Large intestine (tissue), 3 donors: ENCODE data around the gene CD80. TPM values are rescaled to one million over a fixed set of nuclear protein-coding genes. Genes with fewer than 3 reads are reported as not detected.

Experiments used
- DNase-seq, 2 donors: peaks; one replicate each; pipeline versions ENCODE4 v3.0.0 to v3.0.0-alpha.2; 2013
- H3K27ac ChIP-seq: one replicate; pipeline ENCODE4 v1.5.1; 2013; ENCODE audit warnings: low read length
- H3K27me3 ChIP-seq: 2 replicates; pipeline ENCODE4 v1.6.1; 2013; ENCODE audit warnings: low read length; ENCODE audit not compliant: control insufficient read depth, insufficient read depth
- H3K36me3 ChIP-seq: 2 replicates; pipeline ENCODE4 v1.6.1; 2013; ENCODE audit warnings: low read length; ENCODE audit not compliant: control insufficient read depth, insufficient read depth
- H3K4me1 ChIP-seq: one replicate; pipeline ENCODE4 v1.6.1; 2013; ENCODE audit warnings: low read length; ENCODE audit not compliant: control insufficient read depth, insufficient read depth
- H3K4me3 ChIP-seq: one replicate; pipeline ENCODE4 v1.5.1; 2013; ENCODE audit warnings: low read length
- H3K9me3 ChIP-seq: one replicate; pipeline ENCODE4 v1.6.1; 2013; ENCODE audit warnings: mild to moderate bottlenecking, low read depth, low read length, moderate library complexity; ENCODE audit not compliant: control insufficient read depth
- WGBS: methylation state at CpG from one replicate; pipeline ENCODE4 v1.1.5; 2013; ENCODE audit warnings: low lambda C conversion rate; ENCODE audit not compliant: insufficient coverage; 5-methylcytosine and 5-hydroxymethylcytosine counted together
- polyA plus RNA-seq: library from polyadenylated mRNA; unstranded; fragments of 120-200 nt; gene quantifications from one replicate; pipeline ENCODE4 v1.2.1, GENCODE V29; 2013

CD80 gene
- polyA plus RNA-seq, 1 donor, result 0.45 TPM

DNA sequence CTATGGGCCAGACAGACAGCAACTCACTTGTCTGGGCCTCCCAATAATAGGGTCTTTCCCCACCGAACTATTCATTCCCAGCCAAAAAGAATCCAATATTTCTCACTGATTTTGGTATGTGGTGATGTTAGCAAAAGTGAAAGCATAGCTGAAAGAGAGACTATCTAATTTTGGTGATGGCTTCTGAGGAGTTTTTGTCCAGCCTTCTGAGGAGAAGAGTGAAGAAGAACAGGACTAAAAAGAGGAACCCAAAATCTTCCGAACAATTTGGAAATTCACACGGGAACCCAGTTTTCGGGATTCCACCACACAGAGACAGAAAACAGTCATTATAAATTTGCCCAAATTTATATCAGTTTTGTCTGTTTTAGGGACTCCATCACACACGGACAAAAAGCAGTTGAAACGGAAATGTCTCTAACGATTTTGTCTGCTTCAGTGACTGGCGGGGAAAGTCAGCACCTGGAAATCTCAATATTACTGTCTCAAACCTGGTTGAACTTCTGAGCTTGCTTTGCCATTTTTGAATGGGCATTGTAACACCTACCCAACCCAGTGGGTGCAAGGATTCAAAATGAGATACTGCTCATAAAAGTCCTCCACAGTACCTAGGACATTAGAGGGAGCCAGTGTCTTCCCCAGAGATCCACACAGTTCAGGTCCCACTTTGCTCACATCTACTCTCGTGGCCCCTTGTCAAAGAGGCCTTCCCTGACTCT, 9.1 kb downstream of the CD80 start:
- no peaks in the 10 kb centered on the region for H3K4me1 ChIP-seq
- H3K4me3 ChIP-seq, result no peak overlapping the region
- no peaks in the 10 kb centered on the region for H3K36me3 ChIP-seq
- H3K27me3 ChIP-seq, result no peaks in the 10 kb centered on the region
- WGBS, result 100% methylated on average over 1 of the region's 9 CpGs
- no peak overlapping the region for H3K27ac ChIP-seq
- no peak for DNase-seq
- H3K9me3 ChIP-seq, result no peaks in the 10 kb centered on the region

DNA sequence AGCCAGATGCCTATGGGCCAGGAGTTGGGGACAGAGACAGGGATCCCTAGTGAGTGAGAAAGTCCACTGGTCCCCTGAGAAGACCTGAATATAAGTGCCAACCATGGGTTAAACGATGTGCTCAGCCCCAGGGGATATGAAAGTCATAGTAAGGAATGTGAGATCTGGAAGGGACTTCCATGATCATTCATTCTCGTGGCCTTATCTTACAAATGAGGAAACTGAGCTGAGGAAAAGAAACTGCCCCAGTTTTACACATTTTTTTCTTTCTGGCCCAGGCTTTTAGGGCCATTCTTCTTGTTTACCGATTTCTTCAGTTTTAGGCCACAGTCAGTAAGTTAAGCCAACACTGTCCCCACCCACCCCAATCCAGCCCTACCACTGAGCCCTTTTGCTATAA, 11.1 kb downstream of the CD80 start:
- no CpG with 5 or more reads among the region's 3 CpGs for WGBS
- DNase-seq, result no peak

DNA sequence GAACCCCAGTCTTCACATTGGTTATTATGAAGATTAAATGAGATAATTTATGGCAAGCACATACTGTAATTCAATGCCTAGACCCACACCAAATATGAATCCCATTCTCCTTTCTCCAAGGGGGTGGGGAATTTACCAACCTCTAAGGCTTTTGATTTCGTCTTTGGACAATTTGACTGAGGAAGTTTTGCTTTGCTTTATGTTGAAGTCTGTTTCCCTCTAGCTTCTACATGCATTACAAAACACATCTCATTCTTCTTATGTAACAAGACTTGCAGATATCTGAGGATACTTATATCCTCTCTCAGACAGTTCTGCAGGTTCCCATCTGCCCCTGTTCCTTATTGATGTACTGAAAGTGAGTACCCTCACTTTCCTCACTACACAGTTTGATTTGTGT, 12.2 kb downstream of the CD80 start:
- Histone ChIP-seq H3K27me3 (no peaks in the 10 kb centered on the region), H3K4me3 (no peak overlapping the region), H3K27ac (no peak overlapping the region), H3K4me1 (no peaks in the 10 kb centered on the region), H3K9me3 (no peaks in the 10 kb centered on the region), H3K36me3 (no peaks in the 10 kb centered on the region)
- WGBS, result 78% methylated on average over 1 of the region's 1 CpG
- DNase-seq, result no peak

More for the DNA sequence above, 11.1 kb downstream of the CD80 start:
- no peaks in the 10 kb centered on the region for H3K9me3 ChIP-seq
- no peaks in the 10 kb centered on the region for H3K36me3 ChIP-seq
- H3K4me1 ChIP-seq, result no peaks in the 10 kb centered on the region
- no peak overlapping the region for H3K4me3 ChIP-seq
- no peaks in the 10 kb centered on the region for H3K27me3 ChIP-seq
- no peak overlapping the region for H3K27ac ChIP-seq

DNA sequence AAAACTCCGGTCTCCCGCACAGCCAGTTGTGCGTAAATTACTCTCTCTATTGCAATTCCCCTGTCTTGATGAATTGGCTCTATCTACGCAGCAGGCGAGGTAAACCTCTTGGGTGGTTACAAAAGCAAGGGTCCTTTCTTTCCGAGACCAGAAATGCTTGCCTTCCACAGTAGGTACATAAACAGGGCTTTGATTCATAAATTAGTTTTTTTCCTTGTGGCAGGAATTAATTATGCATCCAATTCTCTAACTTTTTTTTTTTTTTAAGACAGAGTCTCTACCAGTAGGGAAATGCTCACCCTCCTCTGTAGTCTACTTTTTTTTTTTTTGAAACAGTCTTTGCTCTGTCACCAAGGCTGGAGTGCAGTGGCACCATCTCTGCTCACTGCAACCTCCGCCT, 16.3 kb downstream of the CD80 start:
- 100% methylated on average over 1 of the region's 7 CpGs for WGBS
- no peak for DNase-seq
- Histone ChIP-seq H3K4me1 (no peaks in the 10 kb centered on the region), H3K27ac (no peak overlapping the region), H3K4me3 (no peak overlapping the region), H3K27me3 (no peaks in the 10 kb centered on the region), H3K9me3 (no peaks in the 10 kb centered on the region), H3K36me3 (no peaks in the 10 kb centered on the region)

DNA sequence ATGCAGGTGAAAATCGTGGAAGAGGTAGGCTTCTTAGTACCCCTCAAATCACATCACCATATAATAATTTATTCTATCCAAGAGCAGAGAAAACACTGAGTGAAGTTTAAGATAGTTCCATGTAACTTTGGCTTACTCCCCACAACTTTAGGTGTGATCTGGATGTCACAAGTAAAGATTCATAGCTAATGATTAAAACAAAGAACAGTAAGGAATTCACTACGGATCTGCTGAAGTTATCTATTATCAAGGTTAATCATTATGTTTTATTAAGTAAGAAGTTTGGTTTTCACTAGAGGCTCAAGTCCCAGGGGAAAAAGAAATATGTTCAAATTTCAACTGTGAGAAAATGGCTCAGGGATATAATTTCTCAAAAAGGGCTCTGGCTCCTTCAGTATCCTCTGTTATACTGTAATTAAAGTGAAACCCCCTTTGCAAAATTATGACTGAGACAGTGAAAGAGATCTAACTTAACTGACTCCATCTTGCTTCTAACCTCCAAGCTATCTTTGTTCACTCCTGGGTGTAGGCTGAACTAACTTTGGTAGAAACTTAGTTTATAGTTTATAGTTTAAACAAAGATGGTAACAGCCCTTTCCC, 17.1 kb downstream of the CD80 start:
- Histone ChIP-seq H3K4me3 (no peak overlapping the region), H3K9me3 (no peaks in the 10 kb centered on the region), H3K27ac (no peak overlapping the region), H3K27me3 (no peaks in the 10 kb centered on the region), H3K36me3 (no peaks in the 10 kb centered on the region), H3K4me1 (no peaks in the 10 kb centered on the region)
- WGBS, result 20% methylated on average over 1 of the region's 2 CpGs
- DNase-seq, result no peak

DNA sequence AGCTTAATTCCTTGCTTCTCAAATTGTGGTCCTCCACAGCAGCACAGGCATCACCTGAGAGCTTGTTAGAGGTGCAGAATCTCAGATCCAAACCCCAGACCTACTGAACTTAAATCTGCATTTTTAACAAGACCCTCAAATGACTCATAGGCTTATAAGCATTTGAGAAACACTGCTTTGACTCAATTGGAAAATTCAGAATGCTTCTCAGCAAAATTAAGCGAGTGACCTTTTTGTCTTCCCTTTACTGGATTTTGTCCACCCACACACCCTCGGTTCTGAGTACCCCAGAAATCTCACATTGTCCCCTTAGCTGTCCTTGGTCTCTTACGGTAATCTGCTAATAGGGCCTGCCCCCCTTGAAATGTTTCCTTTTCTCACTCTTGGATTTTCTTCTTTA, 17.9 kb downstream of the CD80 start:
- DNase-seq, result no peak
- Histone ChIP-seq H3K9me3 (no peaks in the 10 kb centered on the region), H3K4me1 (no peaks in the 10 kb centered on the region), H3K36me3 (no peaks in the 10 kb centered on the region), H3K4me3 (no peak overlapping the region), H3K27me3 (no peaks in the 10 kb centered on the region), H3K27ac (no peak overlapping the region)
- WGBS, result 80% methylated on average over 3 of the region's 3 CpGs

DNA sequence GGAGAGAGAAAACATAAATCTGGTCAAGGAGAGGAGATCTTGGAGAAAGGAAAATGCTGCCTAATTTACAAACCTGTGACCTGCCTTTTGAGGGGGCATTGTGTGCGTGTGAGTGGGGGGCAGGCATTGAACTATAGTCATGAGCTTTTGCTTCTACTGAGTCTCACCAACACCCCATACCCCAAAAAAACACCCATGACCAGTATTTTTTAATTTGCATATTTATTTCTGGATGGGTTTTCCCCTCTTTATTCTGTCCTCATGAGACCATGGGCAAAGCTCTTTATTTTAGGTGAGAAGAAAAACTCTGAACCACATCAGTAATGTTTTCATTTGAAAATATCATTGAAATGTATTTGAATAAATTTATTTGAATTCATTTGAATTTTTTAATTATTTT, 20.6 kb downstream of the CD80 start:
- no CpG with 5 or more reads among the region's 1 CpG for WGBS
- Histone ChIP-seq H3K9me3 (no peaks in the 10 kb centered on the region), H3K4me1 (no peaks in the 10 kb centered on the region), H3K27me3 (no peaks in the 10 kb centered on the region), H3K27ac (no peak overlapping the region), H3K36me3 (no peaks in the 10 kb centered on the region), H3K4me3 (no peak overlapping the region)
- DNase-seq, result no peak

DNA sequence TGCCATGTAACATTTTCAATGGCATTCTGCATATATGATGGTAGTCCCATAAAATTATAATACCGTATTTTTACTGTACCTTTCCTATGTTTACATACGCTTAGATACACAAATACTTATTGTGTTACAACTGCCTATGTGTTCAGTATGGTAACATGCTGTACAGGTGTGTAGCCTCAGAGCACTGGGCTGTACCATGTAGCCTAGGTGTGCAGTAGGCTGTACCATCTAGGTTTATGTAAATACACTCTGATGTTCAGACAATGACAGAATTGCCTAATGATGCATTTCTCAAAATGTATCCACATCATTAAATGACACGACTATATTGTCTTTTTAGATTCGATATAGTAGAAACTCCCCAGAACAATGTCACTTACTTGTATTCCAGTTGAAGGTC, 22.7 kb downstream of the CD80 start:
- Histone ChIP-seq H3K27ac (no peak overlapping the region), H3K27me3 (no peaks in the 10 kb centered on the region), H3K4me3 (no peak overlapping the region), H3K4me1 (no peaks in the 10 kb centered on the region), H3K36me3 (no peaks in the 10 kb centered on the region), H3K9me3 (no peaks in the 10 kb centered on the region)
- WGBS, result 100% methylated on average over 1 of the region's 4 CpGs
- DNase-seq, result no peak

DNA sequence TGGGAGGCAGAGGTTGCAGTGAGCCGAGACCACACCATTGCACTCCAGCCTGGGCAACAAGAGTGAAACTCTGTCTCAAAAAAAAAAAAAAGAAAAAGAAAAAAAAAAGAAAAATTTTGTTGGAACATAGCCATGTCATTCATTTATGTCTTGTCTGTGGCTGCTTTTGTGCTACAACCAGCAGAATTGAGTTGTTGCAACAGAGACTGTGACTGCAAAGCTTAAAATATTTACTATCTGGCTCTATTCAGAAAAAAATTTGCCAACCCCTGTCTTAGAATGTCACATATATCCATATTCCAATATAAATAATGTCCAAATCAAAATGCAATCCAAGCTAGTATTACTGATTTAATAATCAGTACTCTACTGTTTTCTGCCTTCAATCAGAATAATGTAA, 25.1 kb downstream of the CD80 start:
- Histone ChIP-seq H3K4me3 (no peak overlapping the region), H3K27me3 (no peaks in the 10 kb centered on the region), H3K9me3 (no peaks in the 10 kb centered on the region), H3K27ac (no peak overlapping the region), H3K4me1 (no peaks in the 10 kb centered on the region), H3K36me3 (no peaks in the 10 kb centered on the region)
- no peak for DNase-seq
- no CpG with 5 or more reads among the region's 1 CpG for WGBS

DNA sequence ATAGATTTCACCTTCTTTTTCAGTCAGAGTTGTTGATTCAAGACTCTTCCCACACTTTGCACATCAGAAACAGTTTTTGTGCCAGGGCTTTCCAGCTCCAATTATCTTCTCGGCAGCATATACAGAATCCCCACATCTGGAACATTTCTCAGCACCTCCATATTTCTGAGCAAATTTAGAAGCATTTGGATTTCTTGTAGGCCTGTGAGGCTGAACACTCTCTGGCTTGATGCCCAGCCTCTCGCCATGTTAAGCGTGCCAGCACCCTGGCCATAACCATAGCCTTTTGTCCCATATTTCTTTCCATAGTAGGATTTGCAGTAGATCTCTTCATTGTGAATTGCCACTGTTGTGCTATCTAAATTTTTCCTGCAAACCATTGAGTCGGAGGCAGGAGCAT, 28.3 kb downstream of the CD80 start:
- DNase-seq, result no peak
- H3K27me3 ChIP-seq, result no peaks in the 10 kb centered on the region
- no peaks in the 10 kb centered on the region for H3K4me1 ChIP-seq
- no peak overlapping the region for H3K4me3 ChIP-seq
- no peaks in the 10 kb centered on the region for H3K36me3 ChIP-seq
- H3K9me3 ChIP-seq, result no peaks in the 10 kb centered on the region
- no peak overlapping the region for H3K27ac ChIP-seq
- 100% methylated on average over 1 of the region's 4 CpGs for WGBS

DNA sequence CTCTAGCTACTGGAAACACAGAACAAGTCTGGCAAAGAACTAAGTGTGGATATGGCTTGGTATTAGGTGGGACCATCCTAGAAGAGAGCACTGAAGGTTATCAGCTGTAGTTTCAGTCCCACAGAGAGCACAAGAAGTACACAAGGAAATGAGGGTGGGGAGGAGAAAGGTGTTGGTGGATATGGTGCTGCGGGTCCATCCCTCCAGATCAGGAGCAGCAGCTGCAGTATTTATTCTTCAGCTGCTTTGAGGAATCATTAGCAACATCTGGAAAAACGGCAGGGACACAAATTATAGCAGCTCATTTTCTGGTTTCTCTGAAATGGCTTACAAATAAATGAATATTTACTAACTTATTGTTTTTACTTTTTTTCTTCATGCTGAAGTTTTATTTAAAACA, 29.0 kb downstream of the CD80 start:
- Histone ChIP-seq H3K36me3 (no peaks in the 10 kb centered on the region), H3K4me3 (no peak overlapping the region), H3K9me3 (no peaks in the 10 kb centered on the region), H3K4me1 (no peaks in the 10 kb centered on the region), H3K27me3 (no peaks in the 10 kb centered on the region), H3K27ac (no peak overlapping the region)
- no peak for DNase-seq
- WGBS, result no CpG with 5 or more reads among the region's 2 CpGs
